RWPE1 (cell line): Measurements from ENCODE around the gene CDCA4.

ENCODE experiments used
- CTCF ChIA-PET: fragments of 350-600 bp; sonication (Branson Sonifier 250); formaldehyde crosslinking; extraction: SDS; loops from one replicate; lab custom pipeline; 2021; lab: Yijun Ruan, JAX
- POLR2A ChIA-PET: fragments of 400-600 bp; formaldehyde crosslinking; extraction: SDS; loops from one replicate; lab custom pipeline; 2020; ENCODE audit warnings: antibody characterized with exemption; ENCODE audit not compliant: low non-redundant PET; lab: Yijun Ruan, JAX
- DNase-seq: peaks from one replicate; pipeline ENCODE4 v3.0.0; 2012; ENCODE audit warnings: low spot score
- H3K27ac ChIP-seq: fragments of 450-650 bp; 2 replicates; pipeline ENCODE4 v1.5.1; 2017
- TF ChIP-seq, protein P1 (sequence below): fragments of 450-650 bp; conservative IDR thresholded peaks from 2 replicates; pipeline ENCODE4 v1.5.1; 2017; ENCODE audit warnings: low read depth, mild to moderate bottlenecking

The CDCA4 gene

GRCh38 chr14:104984056-104984894, 36.6 kb downstream of the CDCA4 start:
- ChIA-PET POLR2A (no interaction called here), CTCF (interaction anchor here (2.4 to 2.7 kb wide), 2 partner anchors 8 to 61 kb away, joined by 8 to 10 read pairs; no protein-coding TSS in a partner anchor)
- DNase-seq = no peak
- H3K27ac ChIP-seq = peak overlapping the region; percentile 100
- TF ChIP-seq, protein P1, sequence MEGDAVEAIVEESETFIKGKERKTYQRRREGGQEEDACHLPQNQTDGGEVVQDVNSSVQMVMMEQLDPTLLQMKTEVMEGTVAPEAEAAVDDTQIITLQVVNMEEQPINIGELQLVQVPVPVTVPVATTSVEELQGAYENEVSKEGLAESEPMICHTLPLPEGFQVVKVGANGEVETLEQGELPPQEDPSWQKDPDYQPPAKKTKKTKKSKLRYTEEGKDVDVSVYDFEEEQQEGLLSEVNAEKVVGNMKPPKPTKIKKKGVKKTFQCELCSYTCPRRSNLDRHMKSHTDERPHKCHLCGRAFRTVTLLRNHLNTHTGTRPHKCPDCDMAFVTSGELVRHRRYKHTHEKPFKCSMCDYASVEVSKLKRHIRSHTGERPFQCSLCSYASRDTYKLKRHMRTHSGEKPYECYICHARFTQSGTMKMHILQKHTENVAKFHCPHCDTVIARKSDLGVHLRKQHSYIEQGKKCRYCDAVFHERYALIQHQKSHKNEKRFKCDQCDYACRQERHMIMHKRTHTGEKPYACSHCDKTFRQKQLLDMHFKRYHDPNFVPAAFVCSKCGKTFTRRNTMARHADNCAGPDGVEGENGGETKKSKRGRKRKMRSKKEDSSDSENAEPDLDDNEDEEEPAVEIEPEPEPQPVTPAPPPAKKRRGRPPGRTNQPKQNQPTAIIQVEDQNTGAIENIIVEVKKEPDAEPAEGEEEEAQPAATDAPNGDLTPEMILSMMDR = no peak

- ChIA-PET CTCF (interaction anchor here (2.7 kb wide), 1 partner anchor 62 kb away, joined by 8 read pairs; no protein-coding TSS in a partner anchor), POLR2A (no interaction called here)
- no peak for DNase-seq
- TF ChIP-seq, protein P1 = no peak
- H3K27ac ChIP-seq = peak overlapping the region; percentile 100
Measured at GRCh38 chr14:104983231-104983721, 37.6 kb downstream of the CDCA4 start.

DNA sequence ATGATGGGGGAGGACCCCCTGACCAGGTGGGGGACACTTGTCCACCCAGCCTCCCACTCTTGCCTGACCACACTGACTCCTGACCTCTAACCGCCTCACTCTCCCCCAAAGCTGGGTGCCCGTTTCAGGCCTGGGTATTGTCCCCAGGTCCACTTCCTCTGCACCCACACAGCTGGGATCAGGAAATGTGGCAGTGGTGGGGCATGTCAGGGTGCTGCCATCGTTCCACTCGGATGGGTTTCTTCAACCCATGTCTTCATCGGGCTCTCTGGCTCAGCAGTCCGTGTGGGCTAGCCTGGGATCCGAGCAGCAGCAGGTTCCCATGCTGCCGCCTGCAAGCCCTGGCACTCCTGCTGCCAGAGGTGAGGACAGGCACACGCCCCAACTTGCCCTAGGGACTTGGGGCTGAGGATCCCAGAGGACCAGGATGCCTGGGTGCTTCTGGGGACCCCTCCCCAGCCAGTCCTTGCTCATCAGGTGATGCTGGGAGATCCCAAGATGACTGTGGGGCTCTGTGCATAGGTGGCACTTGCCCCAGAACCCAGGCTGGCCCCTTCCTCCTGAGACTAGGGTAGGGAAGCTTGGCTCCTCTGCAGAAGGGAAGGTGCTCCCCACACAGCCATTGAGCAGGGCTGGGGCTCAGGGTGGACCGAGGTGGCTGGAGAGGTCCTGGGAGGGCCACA, 38.2 kb downstream of the CDCA4 start:
- POLR2A ChIA-PET = no interaction called here
- peak overlapping the region; percentile 100 for H3K27ac ChIP-seq
- TF ChIP-seq, protein P1 = no peak
- CTCF ChIA-PET = interaction anchor here (0.6 to 1.7 kb wide), 3 partner anchors 29 to 420 kb away, joined by 3 to 13 read pairs (median 3); no protein-coding TSS in a partner anchor
- DNase-seq = no peak

GRCh38 chr14:104981699-104982541, 39.0 kb downstream of the CDCA4 start:
- CTCF ChIA-PET = interaction anchor here (0.6 to 1.7 kb wide), 3 partner anchors 30 to 420 kb away, joined by 3 to 13 read pairs (median 3); no protein-coding TSS in a partner anchor
- H3K27ac ChIP-seq = peak overlapping the region; percentile 100
- TF ChIP-seq, protein P1 = no peak
- POLR2A ChIA-PET = no interaction called here
- DNase-seq = no peak

GRCh38 chr14:104980611-104981531, 40.0 kb downstream of the CDCA4 start:
- no peak for DNase-seq
- CTCF ChIA-PET = interaction anchor here (1.7 kb wide), 1 partner anchor 65 kb away, joined by 13 read pairs; no protein-coding TSS in a partner anchor
- TF ChIP-seq, protein P1 = no peak
- H3K27ac ChIP-seq = peak overlapping the region; percentile 100
- POLR2A ChIA-PET = interaction anchor here (0.6 kb wide), 1 partner anchor 40 kb away, joined by 3 read pairs; the partner anchor contains the start of gene CDCA4
